Adipose tissue (tissue), 3 donors: ENCODE results near the gene ARMC9. TPM values are rescaled to one million over a fixed set of nuclear protein-coding genes. Genes with fewer than 3 reads are reported as not detected.

Experiments
- H3K27ac ChIP-seq: one replicate; pipeline ENCODE4 v1.5.1; 2013; ENCODE audit warnings: low read depth, low read length
- WGBS, 3 donors: extraction: QIAGEN DNeasy Blood & Tissue Kit; methylation state at CpG; one replicate each; pipeline ENCODE4 v1.1.7; 2013; 5-methylcytosine and 5-hydroxymethylcytosine counted together
- polyA plus RNA-seq, 3 donors: library from polyadenylated mRNA; stranded (reverse); fragments of 200-250 nt; gene quantifications; one replicate each; pipeline ENCODE4 v1.2.3, GENCODE V29; 2013
- donor health status: healthy with polysubstance abuse.
- donor health status: Bipolar disorder and iron deficiency.
- donor health status: healthy.

ARMC9 gene
- polyA plus RNA-seq, 3 donors, result 1.5 to 8.7 (median 4.0) TPM

GRCh38 chr2:231378026-231378722 lies 179.7 kb downstream of the ARMC9 start:
- H3K27ac ChIP-seq, result no peak overlapping the region
- 63 to 76% (median 76%) methylated on average over 13 of the region's 13 CpGs for WGBS, 3 donors

DNA sequence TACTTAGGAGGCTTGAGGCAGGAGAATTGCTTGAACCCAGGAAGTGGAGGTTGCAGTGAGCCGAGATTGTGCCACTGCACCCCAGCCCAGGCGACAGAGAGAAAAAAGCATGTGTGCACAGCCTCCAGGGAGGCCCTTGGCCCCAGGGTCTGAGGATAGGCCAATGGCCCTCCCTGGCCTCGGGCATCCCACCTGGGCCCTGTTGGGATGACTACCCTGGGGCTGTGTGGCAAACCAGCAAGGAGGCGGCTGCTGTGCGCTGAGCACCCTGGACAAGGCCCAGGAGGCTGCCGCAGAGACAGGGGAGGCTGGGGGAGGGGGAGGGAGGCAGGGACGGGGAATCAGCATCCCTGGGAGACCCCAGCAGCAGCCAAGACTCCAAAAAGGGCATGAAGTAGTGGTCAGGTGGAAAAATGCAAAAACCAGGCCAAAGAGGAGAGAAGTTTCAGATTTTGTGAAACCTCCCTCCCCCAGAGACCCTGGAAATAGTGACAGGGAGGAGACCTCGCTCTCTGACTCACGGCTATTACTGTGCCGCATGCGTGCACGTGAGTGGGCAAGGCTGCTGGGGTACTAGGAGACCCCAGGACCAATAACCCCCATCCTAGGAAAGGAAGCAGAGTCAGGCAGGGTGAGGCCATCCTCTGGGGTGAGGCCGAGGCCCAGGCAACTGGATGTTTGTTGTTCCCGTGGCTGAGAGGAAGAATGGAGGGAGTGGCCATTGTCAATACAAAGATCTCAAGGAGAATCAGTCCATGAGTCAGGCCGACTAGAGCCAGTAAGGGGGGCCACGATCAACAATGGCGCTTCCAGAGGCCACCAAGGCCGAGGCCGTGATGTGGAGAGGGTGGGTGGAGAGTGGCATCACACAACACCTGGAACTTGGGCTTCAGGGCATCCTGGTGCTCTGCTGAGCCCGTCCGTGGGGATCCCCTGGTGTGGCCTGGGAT lies 181.1 kb downstream of the ARMC9 start:
- no peak overlapping the region for H3K27ac ChIP-seq
- 86 to 91% (median 87%) methylated on average over 21 of the region's 21 CpGs for WGBS, 3 donors

- H3K27ac ChIP-seq, result no peak overlapping the region
- 87 to 94% (median 90%) methylated on average over 10 of the region's 10 CpGs for WGBS, 3 donors
Measured at GRCh38 chr2:231380307-231380706, 181.9 kb downstream of the ARMC9 start.

DNA sequence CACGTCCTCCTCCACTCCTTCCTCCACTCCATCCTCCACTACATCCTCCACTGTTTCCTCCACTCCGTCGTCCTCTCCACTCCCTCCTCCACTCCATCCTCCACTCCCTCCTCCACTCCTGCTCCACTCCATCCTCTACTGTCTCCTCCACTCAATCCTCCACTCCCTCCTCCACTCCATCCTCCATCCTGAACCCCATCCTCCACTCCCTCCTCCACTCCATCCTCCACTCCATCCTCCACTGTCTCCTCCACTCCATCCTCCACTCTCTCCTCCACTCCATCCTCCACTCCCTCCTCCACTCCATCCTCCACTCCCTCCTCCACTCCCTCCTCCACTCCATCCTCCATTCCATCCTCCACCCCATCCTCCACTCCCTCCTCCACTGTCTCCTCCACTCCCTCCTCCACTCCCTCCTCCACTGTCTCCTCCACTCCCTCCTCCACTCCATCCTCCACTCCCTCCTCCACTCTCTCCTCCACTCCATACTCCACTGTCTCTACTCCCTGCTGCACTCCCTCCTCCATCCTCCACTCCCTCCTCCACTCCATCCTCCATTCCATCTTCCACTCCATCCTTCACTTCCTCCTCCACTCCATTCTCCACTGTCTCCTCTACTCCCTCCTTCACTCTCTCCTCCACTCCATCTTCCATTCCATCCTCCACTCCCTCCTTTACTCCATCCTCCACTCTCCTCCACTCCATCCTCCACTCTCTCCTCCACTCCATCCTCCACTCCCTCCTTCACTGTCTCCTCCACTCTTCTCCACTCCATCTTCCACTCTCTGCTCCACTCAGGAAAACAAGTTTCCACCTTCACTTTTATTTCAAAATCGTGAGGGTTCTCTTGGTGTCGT lies 182.8 kb downstream of the ARMC9 start:
- H3K27ac ChIP-seq, result no peak overlapping the region
- WGBS, 3 donors, result 82 to 90% (median 89%) methylated on average over 5 of the region's 5 CpGs

GRCh38 chr2:231382116-231382515 lies 183.7 kb downstream of the ARMC9 start:
- WGBS, 3 donors, result 89 to 92% (median 89%) methylated on average over 7 to 8 of the region's 8 CpGs
- H3K27ac ChIP-seq, result no peak overlapping the region

DNA sequence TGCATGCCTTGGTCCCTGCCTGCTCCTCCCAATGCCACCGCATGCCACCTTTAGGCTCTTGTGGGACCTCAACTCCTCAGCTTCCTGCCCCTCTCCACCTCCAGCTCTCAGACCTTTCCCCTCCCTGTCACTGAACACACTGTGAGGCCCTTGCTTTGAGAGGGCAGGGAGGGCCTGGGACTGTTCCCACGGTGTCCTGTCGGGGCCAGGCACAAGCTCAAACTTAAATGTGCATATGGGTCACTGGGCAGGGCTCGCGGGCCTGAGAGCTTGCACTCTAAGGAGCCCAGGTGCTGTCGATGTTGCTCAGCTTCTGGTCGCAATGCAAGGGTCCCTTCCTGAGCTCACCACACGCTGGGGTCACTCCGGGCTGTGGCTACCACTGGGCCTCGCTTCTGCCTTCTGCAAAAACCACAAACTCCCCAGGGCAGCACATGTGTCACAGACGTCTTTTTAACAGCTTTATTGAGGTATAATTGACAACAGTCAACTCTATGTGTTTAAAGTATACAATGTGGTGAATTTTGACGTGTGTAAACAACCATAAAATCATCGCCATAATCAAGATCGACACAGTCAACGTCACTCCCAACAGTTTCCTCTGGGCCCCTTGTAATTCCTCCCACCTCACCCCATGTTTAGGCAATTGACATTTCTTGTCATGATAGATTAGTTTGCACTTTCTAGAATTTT lies 185.1 kb downstream of the ARMC9 start:
- 55 to 62% (median 57%) methylated on average over 15 of the region's 15 CpGs for WGBS, 3 donors

DNA sequence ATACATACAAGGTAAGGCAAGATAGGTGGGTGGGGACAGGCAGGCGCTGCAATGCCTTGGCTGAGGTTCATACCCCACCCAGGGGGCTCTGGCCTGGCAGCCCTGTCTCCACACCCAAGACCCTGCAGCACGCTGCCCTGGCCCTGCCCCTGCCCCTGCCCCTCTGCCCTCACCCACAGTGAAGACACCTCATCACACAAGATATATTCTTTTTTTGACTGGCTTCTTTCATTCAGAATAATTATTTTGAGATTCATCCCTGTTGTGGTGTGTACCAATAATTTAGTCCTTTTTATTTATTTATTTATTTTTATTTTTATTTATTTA lies 185.6 kb downstream of the ARMC9 start:
- 92 to 98% (median 95%) methylated on average over 2 of the region's 2 CpGs for WGBS, 3 donors
- H3K27ac ChIP-seq, result no peak overlapping the region

More for the DNA sequence above, 185.1 kb downstream of the ARMC9 start:
- no peak overlapping the region for H3K27ac ChIP-seq

DNA sequence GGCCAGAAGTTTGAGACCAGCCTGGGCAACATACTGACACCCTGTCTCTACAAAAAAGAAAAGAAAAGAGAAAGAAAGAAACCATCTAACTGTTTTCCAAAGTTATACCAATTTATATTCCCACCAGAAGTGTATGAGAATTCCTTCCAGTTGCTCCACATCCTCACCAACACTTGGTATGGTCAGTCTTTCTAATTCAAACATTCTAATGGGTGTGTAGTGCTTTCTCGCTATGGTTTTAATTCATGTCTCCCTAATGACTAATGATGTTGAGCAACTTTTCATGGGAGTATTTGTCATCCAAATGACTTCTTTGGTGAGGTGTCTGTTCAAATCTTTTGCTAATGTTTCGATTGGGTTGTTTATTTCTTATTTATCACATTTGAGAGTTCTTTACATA lies 186.5 kb downstream of the ARMC9 start:
- no peak overlapping the region for H3K27ac ChIP-seq
- WGBS, 3 donors, result 94 to 96% (median 95%) methylated on average over 2 of the region's 2 CpGs

DNA sequence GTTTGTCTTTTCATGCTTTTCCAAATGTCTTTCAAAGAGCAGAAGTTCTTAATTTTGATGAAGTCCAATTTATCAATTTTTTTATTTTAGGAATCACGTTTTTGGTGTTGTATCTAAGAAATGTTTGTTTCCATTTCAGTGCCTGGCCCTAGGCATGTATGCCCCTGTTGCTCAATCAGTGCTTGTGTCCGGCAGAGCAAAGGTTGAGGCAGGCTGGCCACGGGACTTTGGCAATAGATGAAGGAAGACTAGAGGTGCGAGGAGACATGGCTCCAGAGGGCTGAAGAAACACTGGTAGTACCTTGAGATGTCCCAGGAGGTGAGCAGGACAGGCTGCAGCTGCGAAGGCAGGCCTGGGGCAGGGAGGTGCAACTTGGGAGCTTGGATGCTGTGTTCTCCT lies 187.0 kb downstream of the ARMC9 start:
- WGBS, 3 donors, result 76 to 86% (median 79%) methylated on average over 5 of the region's 5 CpGs
- H3K27ac ChIP-seq, result no peak overlapping the region

DNA sequence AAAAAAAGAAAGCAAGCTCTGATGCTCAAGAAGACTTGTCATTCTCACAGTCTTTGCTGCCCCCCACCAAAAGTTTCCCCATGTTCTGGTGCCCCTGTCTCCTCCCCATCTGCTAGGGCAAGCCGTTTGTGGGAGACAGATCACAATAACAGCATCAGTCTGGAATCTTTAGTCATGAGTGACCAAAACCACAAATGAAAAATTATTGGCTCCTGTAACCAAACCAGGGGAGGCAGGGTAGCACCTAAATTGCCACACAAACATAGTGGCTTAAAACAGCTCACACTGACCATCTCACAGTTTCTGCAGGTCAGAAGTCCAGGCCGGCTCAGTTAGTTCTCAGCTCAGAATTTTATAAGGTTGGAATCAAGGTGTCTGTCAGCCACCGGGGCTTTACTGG lies 188.0 kb downstream of the ARMC9 start:
- 68 to 82% (median 70%) methylated on average over 3 of the region's 3 CpGs for WGBS, 3 donors
- H3K27ac ChIP-seq, result no peak overlapping the region

GRCh38 chr2:231387904-231388724 lies 189.7 kb downstream of the ARMC9 start:
- WGBS, 3 donors, result 58 to 77% (median 68%) methylated on average over 23 to 26 of the region's 26 CpGs
- no peak overlapping the region for H3K27ac ChIP-seq

DNA sequence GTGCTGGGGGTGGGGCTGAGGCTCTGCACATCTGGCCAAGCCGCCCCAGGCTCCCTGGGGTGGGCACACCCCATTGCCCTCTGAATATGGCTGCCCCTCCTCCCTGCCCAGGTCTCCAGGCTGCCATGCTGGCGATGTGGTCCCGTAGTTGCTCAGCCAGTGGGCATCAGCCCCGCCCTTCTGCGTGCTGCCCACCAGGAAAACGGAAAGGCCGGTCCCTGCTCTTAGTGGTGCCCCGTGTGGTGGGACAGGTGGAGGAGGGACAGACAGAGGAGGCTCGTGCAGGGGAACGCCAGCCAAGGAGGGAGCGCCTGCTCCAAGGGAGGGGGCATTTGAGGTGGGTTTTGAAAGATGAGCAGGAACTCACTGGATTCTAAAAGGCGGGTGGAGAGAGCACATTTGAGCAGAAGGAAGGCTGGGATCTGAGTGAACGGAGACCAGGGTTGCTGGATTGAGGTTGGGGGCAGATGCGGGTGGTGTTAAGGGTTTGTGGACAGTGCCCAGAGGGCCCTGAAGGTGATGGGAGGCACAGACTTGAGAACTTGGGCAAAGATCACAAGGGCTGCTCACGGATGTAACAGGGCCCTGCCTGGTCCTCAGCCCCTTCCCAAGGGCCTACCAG lies 190.4 kb downstream of the ARMC9 start:
- 83 to 92% (median 83%) methylated on average over 14 to 15 of the region's 15 CpGs for WGBS, 3 donors
- H3K27ac ChIP-seq, result no peak overlapping the region

DNA sequence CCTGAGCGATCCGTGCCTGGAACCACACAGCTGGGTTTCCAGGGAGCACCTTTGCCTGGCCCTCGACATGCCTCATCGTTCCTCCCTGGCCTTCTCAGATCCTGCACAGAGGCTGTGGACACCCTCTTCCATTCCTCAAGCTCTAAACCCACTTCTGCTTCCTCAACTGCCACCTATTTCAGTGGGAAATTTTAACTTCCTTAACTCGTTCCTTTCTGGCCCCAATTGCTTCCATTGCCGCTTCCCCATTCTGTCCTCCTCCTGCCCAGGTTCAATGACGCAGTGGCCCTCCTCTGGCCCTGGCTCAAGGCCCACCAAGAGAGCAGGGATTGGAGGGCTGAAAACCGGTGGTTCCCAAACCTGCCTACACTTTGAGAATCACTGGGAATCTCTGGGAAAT lies 192.2 kb downstream of the ARMC9 start:
- H3K27ac ChIP-seq, result no peak overlapping the region
- WGBS, 3 donors, result 51 to 84% (median 58%) methylated on average over 8 of the region's 8 CpGs

- no peak overlapping the region for H3K27ac ChIP-seq
- WGBS, 3 donors, result 57 to 79% (median 58%) methylated on average over 7 of the region's 7 CpGs
Measured at GRCh38 chr2:231391981-231392380, 193.6 kb downstream of the ARMC9 start.

DNA sequence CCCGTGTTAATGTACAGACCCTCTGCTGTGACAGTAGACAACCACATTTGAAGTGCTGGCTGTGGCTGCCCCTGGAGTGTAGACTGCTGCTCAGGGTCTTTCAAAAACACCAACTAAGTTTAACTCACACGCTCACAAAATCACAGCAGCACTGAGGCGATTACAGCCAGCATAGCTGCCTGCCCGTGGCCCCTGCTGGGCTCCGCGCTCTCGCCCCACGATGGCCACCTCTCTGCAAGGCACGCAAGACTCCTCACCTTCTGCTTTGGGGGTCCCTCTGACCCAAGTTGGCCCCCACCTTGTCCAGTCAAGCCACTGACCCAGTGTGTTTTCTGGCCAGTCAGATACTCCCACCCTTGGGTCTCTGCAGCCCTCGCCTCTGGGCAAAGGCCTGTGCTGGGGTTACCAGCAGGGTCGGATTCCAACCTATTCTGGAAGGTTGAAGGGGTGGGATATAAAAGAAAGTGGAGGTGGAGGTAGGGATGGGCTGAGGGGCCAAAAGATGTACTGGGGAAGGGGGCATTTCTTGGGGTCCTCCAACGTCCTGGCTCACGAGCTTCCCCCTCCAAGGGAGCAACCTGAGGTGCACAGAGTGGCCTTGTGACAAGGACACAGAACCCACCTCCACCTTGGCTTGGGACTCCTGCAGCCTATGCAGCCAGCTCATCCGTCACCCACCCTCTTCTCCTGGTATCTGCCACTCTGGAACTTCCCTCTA lies 194.2 kb downstream of the ARMC9 start:
- 88 to 95% (median 92%) methylated on average over 14 of the region's 14 CpGs for WGBS, 3 donors
- no peak overlapping the region for H3K27ac ChIP-seq
